HG02973 (cell line): Measurements from ENCODE around the gene GJD4.

Experiments used
- ATAC-seq: cut with Tn5 transposase; IDR thresholded peaks from one replicate; pipeline ENCODE4 v1.9.1; 2021; ENCODE audit warnings: moderate library complexity; ENCODE audit not compliant: unreplicated experiment

Gene GJD4

DNA sequence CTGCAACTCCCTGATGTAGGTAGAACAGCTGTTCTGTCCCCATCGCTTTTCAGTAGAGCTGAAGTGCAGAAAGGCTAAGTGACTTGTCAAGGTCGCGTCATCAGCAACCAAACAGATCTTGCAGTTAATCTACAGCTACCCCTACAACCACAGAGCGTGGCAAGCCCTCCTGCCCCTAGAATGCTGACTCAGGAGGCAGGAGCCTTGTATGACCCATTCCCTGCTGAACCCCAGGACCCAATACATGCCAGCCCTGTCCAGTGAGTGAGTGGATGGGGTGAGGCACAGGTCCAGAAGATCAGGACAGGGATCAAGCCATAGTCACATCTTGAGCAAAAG, 26.6 kb upstream of the GJD4 start:
- no peak for ATAC-seq

DNA sequence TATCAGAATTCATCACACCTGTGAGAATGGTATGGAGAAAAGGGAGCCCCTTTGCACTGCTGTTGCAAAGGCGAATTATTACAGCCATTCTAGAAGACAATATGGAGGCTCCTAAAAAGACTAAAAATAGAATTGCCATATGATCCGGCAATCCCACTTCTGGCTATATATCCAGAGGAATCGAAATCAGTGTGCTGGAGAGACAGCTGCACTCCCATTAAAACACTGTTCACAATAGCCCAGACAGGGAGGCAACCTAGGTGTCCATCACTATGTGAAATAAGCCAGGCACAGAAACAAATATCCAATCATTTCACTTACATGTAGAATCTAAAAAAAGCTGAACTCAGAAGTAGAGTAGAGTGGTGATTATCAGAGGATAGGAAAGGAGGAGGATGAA, 26.0 kb upstream of the GJD4 start:
- ATAC-seq: no peak

DNA sequence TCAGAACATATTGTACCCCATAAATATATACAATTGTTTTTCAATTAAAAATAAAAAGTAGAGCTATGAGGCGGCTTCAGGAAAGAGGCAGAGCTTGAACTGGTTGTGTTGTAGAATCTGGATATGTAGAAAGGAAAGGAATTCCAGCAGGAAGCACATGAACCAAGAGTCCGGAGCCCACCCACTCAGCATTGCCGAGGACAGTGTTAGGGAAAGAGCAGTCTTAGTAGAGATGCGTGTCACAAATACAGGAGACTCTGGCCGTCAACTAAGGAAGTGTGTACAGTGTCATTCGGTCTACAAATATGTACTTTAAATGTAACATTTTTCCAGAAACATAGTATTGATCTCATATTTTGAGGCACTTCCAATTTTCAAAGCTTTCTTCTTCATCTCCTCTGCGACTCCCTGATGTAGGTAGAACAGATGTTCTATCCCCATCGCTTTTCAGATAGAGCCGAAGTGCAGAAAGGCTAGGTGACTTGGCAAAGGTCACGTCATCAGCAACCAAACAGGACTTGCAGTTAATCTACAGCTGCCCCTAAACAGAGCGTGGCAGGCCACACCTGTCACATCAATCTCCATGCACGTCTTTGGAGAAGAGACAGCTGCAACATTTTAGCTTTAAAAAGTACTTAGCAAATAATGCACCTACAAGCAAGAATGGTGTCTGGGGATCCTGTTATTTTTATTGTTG, 25.3 kb upstream of the GJD4 start:
- ATAC-seq: no peak

DNA sequence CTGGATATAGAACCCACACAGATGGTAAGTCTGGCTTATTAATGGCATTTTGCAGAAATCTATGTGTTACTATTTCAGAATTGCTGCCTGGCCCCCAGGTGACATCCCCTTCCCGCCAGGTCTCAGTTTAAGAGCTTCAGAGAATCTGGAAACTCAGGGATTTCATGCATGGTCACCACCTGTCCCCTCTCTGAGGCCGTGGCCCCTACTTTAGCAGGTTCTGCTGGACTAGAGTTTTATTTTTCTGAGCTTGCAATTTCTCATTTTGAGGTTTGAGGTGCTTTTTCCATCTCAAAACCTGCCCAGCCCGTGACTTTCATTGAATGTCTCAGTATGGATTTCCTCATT, 24.7 kb upstream of the GJD4 start:
- no peak for ATAC-seq

DNA sequence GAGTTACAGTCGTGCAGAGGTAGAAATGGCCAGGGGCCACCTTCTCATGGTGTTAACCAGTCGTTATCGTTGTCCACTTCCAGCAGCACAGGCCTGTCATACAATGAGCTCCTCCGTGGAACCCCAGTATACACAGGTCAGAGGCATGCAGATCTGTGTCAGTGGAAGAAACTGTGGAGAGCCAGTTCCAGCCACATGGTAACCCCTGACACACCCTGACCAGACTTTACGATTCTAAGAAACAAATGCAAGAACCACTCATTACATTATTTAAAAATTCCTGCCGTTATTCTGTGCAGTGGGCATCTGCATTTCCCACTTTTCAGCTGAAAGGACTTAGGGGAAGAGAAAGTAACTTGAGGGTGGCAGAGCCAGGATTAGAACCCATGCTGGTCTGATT, 23.5 kb upstream of the GJD4 start:
- no peak for ATAC-seq

DNA sequence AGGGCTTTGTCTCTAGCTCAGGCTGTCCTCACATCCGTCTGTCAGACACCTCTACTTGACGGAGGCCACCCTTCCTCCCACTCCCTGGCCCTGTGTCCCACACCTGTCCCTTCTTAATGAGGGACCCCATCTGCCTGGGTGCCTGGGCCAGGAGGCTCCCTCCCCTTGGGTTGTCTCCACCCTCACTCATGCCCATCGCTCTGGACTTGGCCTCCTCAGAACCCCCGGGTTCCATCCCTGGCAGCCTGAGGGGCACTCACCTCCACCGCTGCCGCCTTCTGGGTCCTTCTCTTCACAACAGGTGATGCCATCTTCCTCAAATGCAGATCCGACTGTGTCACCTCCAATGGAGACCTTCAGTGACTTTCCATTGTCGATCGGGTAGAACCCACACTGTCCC, 20.2 kb upstream of the GJD4 start:
- no peak for ATAC-seq

DNA sequence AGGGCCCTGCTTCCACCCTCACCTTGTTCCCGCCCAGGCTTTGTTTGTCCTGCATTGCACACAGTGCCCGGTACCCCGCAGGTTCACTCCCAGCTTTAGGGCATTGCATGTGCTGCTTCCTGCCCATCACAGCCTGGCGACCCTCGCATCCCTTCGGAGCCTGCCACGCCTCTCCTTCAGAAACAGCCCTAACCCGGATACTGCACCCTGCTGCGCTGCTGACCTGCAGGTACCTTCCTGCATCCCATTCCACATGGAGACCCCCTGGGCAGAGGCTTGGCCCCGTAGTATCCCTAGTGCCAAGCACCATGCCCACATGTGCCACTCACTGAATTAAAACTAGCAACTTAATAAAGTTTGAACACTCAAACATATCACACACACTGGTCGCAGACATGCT, 19.8 kb upstream of the GJD4 start:
- ATAC-seq: no peak

DNA sequence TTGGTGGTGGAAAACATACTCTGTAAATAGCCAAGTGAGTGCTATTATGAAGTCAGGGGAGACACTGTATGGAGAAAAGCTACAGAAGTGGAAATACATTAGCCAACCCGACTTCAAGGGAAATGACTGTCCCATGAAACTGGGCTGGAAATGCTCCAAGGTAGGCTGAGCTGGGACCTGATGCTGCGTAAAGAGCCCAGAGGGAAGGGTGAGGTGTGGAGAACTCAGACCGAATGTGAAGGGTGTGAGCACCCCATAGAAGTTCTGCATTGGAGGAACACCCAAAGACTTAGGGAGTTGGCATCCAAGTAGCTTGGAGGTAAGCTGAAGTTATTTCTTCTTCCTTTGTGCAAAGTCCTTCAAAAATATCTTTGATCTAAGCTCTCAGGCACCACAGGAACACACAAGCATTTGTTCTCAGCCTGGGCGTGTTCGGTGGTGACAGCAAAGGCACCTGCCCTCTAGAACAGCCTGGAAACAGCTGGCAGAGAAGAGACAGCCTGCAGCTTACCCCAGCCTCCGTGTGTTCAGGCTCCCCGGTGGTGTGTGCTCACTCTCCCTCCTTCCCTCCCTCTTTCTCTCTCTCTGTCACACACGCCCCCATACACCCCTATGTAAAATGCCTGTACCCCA, 19.1 kb upstream of the GJD4 start:
- ATAC-seq: no peak

DNA sequence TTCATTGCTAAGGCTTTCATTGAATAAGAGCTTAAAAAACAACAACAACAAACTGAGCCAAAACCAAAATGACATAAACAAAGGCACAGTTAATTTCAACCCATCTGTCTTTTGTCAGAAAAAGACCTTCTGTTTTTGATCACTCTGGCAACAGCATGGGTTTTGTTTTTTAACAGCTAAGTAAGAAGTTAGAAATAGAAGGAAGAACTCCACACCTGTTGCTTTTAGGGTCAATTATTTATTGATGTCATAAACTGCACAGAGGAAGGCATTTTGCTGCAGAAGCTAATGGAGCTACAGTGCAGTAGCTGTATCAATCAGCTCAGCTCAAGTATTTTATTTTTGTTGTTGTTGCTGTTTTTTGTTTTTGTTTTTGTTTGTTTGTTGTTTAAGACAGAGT, 16.3 kb upstream of the GJD4 start:
- ATAC-seq: no peak

DNA sequence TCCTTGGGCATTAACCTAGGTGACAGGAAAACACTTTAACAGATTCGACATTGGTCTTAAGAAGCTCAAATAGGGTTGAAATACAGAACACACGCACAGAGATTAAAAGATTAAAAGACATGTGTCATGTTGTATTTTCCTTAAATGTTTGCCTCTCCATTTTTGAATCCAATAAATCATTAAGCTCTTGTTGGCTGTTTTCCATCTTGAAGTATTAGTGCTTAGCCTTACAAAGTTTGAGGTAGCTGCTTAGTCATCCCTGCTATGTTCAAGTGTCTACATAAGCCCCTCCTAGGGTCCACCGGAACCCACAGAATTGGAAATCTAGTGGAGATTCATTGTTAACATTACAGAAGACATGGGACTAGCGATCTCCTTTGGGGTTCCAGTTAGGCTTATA, 12.7 kb upstream of the GJD4 start:
- no peak for ATAC-seq

DNA sequence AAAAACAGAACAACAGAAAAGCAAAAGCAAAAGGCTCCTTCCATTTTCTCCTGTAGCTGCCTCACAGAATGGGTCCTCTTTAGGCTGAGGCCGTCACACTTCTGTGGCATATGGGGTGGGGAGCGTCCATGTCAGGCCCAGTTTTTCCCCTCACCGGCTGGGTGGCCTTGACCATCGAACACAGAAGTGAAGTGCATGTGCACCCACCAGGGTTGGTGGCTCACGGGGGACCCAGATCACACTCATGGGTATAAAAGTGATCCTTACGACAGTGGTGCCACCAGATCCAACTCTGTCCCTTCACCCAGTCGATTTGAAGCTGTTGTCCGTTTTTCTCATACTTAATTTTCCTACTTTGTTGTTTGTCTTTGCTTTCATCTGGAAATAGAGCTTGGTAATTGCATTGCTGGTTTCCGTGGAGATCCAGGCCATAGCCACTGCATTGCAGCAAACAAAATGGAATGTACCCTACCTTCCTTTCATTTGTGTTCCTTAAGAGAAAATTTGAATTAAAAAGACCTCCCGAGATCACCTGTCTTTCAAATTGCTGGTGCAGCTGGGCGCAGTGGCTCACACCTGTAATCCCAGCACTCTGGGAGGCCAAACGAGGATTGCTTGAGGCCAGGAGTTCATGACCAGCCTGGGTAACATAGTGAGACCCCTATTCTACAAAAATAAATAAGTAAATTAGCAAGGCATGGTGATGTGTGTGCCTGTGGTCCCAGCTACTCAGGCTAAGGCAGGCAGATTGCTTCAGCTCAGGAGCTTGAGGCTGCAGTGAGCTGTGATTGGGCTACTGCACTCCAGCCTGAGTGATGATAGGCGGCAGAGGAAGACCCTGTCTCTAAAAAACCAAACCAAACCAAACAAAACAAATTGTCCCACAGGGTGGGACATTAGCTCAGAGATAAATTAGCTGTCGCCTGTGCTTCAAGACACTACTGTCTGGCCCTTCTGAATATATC, 10.7 kb upstream of the GJD4 start:
- ATAC-seq: no peak

DNA sequence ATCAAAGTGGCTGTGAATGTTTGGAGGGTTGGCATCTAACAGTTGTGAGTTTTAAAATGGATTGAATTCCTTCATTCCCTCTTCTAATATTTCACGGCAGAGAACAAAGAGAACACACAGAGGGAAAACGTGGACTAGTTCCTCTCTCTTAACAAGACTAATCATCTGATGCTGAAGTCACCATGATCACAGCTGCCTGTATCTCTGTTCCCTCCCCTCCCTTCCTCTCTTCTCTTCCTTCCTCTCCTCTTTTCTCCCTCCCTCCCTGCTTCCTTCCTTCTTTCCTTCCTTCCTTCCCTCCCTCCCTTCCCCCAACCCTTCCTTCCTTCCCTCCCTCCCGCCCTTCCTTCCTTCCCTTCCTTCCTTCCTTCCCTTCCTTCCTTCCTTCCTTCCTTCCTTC, 10.0 kb upstream of the GJD4 start:
- ATAC-seq: no peak

DNA sequence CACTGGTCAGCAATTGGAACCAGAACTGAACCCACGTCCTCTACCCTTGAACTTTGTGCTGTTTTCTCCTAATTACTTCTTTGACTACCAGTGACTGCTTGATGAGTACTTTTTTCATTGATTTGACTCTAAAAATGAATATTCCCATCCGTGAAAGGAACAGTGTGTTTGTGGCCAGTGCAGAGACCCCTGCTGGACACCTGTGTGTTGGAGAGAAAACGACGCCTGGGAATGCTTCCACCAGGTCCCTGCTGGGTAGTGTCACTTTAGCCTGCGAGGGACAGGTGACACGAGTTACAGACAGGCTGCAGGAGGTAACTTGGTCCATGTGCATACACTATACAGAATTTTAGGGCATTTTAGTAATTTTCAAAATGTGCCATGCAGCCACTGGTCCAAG, 6.8 kb upstream of the GJD4 start:
- no peak for ATAC-seq

DNA sequence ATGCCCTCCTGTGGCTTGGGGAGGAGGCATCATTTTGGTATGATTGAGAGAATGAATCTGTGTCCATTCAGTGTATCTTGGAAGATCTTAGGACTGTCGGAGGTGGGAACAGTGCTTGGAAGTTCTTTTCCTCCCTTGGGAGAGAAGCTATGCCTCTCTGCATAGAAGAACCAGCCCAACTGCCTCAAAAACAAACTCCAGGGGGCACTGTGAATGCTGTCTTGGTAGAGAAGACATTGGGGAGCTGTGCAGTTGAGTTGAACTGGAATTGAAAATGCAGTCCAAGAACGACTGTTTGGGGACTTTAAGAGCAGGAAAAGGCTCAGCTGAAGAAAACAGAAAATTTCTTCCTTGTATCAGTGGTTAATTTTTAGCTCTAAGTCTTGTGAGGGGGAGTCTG, 4.9 kb upstream of the GJD4 start:
- ATAC-seq: no peak

DNA sequence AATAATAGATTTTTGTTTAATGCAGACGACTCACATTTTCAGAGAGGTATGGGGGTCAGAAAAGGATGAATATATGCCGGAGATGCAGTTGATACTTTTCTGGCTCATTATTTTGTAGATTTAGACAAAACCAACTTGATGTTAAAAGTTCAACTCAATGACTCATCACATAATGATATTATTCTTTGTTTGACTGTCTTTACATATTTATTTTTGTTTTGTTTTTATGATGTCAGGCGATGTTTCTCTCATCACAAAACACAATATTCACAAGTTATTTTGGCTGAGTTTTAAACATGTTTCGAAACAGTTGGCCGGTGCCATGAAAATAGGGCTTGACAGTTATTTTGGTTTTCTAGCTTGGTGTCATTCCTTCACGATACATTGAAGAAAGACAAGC, 1.3 kb downstream of the GJD4 start:
- no peak for ATAC-seq

DNA sequence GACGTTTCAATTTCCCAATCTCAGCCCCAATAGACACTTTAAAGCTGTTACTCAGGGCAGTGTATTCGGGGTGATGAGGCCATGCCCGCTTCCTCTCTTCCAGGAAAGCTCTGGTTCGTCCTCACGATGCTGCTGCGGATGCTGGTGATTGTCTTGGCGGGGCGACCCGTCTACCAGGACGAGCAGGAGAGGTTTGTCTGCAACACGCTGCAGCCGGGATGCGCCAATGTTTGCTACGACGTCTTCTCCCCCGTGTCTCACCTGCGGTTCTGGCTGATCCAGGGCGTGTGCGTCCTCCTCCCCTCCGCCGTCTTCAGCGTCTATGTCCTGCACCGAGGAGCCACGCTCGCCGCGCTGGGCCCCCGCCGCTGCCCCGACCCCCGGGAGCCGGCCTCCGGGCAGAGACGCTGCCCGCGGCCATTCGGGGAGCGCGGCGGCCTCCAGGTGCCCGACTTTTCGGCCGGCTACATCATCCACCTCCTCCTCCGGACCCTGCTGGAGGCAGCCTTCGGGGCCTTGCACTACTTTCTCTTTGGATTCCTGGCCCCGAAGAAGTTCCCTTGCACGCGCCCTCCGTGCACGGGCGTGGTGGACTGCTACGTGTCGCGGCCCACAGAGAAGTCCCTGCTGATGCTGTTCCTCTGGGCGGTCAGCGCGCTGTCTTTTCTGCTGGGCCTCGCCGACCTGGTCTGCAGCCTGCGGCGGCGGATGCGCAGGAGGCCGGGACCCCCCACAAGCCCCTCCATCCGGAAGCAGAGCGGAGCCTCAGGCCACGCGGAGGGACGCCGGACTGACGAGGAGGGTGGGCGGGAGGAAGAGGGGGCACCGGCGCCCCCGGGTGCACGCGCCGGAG, 2.6 kb downstream of the GJD4 start:
- no peak for ATAC-seq

DNA sequence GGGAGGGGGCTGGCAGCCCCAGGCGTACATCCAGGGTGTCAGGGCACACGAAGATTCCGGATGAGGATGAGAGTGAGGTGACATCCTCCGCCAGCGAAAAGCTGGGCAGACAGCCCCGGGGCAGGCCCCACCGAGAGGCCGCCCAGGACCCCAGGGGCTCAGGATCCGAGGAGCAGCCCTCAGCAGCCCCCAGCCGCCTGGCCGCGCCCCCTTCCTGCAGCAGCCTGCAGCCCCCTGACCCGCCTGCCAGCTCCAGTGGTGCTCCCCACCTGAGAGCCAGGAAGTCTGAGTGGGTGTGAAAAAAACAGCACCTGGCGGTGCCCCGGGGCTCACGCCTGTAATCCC, 3.2 kb downstream of the GJD4 start:
- ATAC-seq: no peak

DNA sequence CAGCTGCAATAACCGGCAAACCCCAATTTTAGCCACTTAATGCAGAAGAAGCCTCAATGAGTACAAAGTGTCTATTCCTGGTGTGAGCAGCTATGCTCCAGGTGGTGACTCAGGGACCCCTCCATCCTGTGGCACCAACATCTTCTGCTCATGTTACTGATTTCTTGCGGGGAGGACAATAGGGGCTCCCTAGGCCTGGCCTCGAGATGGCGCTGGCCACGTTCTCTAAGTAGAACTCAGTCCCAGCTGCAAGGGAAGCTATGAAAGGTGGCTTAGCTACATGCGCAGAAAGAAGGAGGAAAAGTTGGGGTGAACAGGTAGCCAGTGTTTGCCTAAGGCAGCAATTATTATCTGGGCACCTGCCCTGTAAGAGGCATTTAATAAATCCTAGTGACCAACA, 6.6 kb downstream of the GJD4 start:
- ATAC-seq: no peak

DNA sequence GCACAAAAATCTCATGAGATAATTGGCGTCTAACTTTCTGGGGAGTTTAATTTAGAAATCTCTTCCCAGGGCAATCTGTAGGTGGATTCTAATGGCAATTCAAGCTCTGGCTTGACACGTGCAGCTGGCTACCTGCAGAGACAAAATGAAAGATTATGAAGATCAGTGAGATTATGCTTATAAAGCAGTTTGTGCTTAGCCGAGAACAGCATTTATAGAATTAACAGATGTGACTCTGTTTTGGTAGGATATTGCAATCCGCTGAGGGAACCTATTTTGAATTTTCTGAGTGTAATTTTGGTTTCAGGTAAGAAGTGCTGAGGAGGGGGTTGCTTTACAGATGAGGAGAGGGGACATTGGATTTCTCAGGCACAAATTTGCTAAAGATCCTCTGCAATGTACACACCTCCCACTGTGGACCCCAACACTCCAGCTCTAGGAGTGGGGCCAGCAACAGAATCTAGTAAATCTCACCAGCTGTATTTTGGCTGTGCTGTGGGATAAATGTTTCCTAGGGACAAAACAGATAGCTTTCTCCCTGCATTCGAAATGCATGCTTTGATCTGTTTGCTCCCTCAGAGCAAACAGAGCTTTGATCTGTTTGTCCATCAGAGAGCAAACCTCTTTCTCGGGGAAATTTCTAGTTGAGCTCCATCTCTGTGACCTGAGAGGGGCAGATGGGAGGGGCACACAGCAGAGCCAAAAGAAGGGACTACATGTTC, 7.4 kb downstream of the GJD4 start:
- no peak for ATAC-seq

DNA sequence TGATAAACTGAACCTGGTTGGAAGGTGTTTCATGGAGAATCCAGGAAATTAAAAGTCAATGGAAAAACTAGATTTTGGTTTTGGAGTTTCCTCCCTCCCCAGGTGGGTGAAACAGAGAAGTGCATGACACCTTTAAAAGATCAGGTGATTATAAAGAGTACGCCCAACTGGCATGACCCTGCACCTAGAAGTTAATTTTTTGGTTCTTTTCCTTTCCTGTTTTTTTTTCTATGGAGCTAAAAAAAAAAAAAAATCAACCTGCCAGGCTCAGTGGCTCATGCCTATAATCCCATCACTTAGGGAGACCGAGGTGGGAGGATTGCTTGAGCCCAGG, 7.9 kb downstream of the GJD4 start:
- no peak for ATAC-seq
